ENCODE data around the gene RAD51B.
"Not testable (repeated sequence)": the region's sequence is repeated elsewhere in the genome, so short reads cannot be mapped to it uniquely, and the experiment has no call there.

RAD51B gene

DNA sequence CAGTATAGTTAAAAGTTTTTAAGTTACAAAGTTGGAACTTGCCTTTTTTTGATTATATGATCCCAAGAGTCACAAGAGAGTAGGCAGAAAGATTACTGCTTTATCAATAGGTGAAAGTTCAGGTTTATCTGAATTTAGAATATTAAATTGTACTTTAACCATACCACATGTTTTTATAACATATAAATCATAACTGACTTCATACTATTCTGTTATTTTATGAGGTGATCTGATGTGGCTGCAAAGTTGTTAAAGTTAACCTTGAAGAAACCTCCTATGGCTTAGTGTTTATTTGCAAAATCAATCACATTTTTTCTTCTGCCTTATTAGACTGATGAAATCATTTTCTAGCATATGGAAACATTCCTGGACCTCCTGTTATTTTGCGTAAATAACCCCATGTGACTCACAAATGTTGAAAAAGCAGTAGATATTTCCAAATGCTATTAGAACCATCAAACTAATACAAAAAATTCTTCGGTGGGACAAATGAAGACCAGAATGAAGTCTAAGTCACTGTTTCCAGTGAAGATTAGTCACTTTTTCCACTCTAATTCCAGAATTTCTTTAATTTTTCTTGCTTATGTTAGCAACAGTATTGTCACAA lies 132.1 kb downstream of the RAD51B start:
- no peak for DNase-seq

- DNase-seq, result no peak
Measured at GRCh38 chr14:67952381-67952780, 132.8 kb downstream of the RAD51B start.

- DNase-seq, result no peak
Measured at GRCh38 chr14:67952786-67953185, 133.2 kb downstream of the RAD51B start.

GRCh38 chr14:67955261-67955660 lies 135.7 kb downstream of the RAD51B start:
- DNase-seq, result no peak

GRCh38 chr14:67957946-67958345 lies 138.4 kb downstream of the RAD51B start:
- DNase-seq, result no peak

DNA sequence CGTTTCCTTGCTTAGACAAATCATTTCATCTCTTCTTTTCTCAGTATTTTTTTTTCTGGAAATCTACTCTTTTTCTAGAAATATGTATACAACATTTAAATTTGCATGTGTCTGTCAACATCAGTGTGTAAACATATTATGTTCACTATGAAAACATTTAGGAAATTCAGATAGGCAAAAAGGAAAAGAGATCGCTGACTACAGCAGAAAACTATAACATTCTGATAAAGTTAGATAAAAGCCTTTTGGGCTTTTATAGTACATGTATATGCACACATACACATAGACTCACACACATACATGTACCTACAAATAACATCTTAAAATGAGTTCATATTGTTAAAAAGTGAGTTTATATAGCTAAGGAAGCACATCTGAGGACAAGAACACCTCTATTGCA lies 142.1 kb downstream of the RAD51B start:
- no peak for DNase-seq

DNA sequence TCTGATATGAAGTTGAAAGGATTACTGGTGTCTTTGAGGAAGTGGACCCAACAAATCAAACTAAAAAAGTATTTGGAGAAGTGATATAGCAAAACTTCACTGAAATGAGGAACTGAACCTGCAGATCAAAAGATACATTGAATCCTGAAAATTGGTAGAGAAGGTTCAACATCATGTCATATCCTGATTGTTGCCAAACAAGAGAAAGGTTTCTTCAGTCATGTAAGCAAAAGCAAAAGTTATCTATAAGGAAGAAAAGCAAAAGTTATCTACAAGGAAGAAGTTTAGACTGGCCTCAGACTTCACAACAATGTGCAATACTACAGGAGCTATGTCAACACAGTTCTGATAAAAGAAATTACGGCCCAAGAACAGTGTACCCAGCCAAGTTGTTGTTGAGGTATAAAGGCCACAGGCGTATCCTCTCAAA lies 142.7 kb downstream of the RAD51B start:
- no peak for DNase-seq

GRCh38 chr14:67963545-67963944 lies 144.0 kb downstream of the RAD51B start:
- DNase-seq, result no peak

DNA sequence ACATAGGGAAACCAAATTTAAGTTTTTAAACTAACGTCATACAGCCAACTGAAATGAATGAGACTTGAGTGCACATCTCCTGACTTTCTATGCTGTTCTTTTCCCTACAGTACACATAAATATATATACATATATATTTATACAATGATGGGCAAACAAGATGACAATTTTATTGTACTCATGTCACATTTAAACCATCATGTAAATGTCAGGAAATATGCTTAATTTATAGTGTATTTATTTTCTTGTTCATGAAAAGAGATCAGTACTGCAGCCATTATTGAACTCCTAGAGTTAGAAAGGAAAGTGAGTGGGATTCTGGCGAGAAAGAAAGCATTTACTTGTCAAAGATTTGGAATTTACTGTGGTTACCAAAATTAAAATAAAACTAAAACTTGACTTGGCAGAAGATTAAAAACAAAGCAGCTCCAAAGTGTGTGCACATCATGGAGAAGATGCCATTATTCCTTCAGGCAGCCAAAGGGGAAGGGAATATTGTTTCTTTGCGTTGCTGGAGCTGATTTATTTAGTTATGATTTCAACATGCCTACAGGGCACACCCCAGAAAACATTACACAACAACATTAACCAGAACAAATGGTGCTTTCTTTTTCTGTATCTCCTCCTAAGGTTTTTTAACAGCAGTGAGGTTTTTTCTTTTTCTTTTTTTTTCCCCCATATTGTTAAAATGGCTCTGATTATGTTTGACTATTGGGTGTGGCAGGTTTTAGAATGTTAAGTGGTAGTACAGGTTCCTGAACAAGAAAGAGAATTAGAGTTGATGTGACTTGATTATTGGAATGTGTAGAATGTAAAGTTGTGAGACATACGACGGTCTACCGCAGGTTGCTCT lies 144.6 kb downstream of the RAD51B start:
- no peak for DNase-seq

DNA sequence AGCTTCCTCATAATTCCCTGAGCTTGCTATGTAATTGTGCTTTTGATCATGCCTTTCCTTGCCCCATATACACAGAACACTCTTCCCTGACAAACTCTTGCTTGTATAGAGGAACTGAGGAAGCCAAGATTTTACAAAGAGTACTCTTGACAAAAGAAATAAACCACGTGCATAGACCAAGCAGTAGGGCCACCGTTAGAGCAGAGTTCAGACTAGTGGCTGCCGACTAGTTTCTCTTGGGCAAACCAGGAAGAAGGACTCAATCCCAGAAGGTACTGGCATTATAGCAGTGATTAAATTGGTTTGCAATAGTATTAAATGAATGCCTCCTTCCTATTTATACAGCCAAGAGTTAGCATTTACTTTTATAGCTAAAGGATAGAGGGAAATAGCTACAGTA lies 146.1 kb downstream of the RAD51B start:
- DNase-seq, result no peak

DNA sequence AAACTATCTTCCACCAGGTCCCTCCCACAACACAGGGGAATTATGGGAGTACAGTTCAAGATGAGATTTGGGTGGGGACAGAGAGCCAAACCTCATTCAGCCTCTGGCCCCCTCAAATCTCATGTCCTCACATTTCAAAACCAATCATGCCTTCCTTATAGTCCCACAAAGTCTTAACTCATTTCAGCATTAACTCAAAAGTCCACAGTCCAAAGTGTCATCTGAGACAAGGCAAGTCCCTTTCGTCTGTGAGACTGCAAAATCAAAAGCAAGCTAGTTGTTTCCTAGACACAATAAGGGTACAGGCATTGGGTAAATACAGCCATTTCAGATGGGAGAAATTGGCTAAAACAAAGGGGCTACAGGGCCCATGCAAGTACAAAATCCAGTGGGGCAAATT lies 147.6 kb downstream of the RAD51B start:
- DNase-seq, result no peak

- DNase-seq, result not testable (repeated sequence)
Measured at GRCh38 chr14:67967970-67968369, 148.4 kb downstream of the RAD51B start.

DNA sequence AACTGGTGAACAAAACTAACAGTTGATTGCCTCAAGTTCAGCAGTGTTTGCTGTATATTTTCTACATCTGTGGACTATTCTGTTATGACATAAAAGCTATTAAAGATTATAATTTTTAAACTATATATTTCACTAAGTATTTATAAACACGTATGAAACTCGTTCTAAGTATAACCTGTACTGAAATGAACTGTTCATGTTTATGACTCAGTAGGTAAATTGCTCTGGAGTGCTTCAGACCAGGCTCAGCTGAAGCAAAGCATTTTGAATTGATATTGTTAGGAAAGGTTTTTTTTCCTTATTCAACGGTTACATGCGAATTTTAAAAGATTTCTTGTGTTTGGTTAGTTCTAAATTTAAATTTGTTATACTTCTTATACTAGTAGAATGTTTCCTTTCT lies 151.3 kb downstream of the RAD51B start:
- no peak for DNase-seq

DNA sequence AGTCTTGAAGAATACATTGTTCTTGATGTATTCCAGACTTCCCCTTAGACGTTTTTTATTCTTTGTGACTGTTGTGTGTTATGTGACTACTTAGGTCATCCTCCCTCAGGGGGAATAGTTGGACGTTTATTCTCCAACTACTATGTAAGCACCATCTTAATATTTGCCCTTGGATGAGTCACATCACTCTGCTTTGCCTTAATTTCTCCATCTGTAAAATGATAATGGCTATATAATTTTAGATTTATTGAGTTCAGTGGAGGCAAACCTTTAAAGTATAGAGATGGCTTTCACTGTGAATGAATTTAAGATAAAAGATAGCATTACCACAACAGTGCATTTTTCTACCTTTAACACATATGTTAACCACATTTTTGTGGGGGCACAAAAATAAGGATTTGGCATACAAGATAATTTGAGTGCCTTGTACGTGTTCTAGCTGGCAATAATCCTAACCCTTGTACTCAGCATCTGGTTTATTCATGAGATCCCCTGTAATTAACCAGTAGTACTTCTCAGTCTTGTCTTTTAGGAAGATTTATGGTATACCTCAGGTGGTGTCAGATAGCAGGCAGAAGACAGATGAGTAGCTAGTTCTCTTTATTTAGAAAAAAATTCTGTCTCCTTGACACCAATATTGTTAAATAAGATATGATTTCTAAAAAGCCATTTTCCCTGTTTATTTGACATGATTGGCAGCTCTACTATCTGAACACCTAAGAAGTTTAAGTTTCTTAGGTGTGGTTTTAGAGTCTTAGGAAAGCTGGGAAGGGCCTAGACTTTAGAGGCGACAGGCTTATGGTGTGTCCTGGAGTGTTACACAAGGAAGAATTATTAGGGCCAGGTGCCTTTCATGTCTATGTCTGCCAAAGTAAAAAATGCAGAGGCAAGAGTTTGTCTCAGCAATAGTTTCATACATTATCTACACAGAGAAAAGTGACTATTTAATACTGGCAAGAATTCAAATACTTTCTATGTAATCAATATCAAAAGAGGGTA lies 152.3 kb downstream of the RAD51B start:
- DNase-seq, result no peak

DNA sequence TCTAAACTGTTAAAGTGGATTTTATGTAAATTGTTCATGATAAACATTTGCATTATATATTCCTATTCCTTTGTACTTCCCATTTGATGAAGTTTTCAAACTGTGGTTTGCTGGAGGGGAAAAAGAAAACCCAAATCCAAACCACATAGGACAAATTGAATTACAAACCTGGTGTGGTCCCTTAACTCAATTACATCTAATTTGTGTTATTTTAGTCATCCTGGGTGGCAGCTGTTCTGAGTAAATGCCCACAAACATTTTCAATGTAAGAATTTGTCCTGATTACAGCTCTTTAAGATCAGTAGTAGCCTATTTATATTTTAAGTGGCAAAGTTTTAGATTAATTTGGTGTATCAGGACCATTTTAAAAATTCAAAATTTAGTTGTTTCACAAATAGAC lies 153.9 kb downstream of the RAD51B start:
- no peak for DNase-seq

DNA sequence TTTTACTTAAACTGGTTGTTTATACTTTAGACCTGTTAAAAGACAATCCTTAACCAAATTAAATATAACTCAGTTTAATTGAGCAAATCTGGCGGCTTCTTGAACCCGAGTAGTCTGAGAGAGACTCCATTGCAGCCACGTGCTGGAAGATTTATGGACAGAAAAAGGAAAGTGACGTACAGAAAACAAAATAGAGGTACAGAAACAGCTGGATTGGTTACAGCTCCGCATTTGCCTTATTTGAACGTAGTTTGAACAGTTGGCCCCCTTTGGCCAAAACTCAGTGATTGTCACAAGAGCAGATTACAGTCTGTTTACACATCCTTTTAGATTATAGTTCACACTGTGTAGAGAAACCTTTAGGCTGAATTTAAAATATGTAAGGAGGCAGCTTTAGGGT lies 155.9 kb downstream of the RAD51B start:
- no peak for DNase-seq

- DNase-seq, result no peak
Measured at GRCh38 chr14:67977434-67978034, 158.0 kb downstream of the RAD51B start.

- no peak for DNase-seq
Measured at GRCh38 chr14:67978749-67979148, 159.2 kb downstream of the RAD51B start.

- no peak for DNase-seq
Measured at GRCh38 chr14:67982711-67983608, 163.4 kb downstream of the RAD51B start.

GRCh38 chr14:67984274-67984673 lies 164.7 kb downstream of the RAD51B start:
- DNase-seq, result no peak

DNA sequence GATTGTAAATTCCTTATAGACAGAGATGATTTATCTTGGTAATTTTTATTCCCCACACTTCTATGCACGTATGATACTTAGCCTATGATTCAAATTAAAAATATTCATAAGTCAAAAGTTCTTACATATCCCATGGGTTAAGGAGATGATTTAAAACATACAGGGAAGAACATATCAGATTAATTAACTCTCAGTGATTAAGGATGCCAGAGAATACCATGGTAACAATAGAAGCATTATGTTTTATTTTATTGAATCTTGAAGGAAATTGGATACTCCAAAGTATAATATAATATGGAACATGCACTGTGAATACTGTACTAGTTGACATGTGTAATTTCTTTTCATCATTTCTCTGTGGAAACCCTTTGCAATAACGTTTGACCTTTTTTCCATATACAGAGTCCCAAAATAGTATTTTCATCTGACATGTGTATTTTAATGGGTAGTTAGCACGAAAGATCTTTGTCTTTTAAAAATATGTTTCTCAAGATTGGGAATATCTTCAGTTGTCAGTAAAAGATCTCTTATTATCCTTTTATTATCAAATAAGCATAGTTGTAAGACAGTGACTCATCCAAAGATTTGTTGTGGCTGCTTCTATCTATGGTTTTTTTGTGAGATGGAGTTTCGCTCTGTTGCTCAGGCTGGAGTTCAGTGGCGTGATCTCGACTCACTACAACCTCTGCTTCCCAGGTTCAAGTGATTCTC lies 166.7 kb downstream of the RAD51B start:
- no peak for DNase-seq

Data from NCI-H2029 treated with DMSO at 0.1 percent for 48 hours (cell line).